Upper lobe of left lung (tissue), 6 donors: ENCODE measurements around the gene NDUFB11. TPM values are rescaled to one million over a fixed set of nuclear protein-coding genes. Genes with fewer than 3 reads are reported as not detected.

Experiments used
- ATAC-seq, 2 donors: fragments of 200-7000 bp; cut with Tn5 transposase; one replicate each; pipeline ENCODE4 v1.9.1; 2022; ENCODE audit warnings: mild to moderate bottlenecking in 2 of 2, moderate library complexity in 2 of 2; ENCODE audit not compliant: low FRiP score in 2 of 2
- DNase-seq, 2 donors: peaks; one replicate each; pipeline ENCODE4 v3.0.0-alpha.2; 2019 to 2020
- H3K27ac ChIP-seq, 4 donors: fragments of 200-600 bp; sonication (generic); one replicate each; pipeline ENCODE4 v1.5.1; 2016 to 2019
- H3K27me3 ChIP-seq, 4 donors: fragments of 200-600 bp; sonication (generic); one replicate each; pipeline ENCODE4 v1.5.1; 2017 to 2019
- H3K36me3 ChIP-seq, 4 donors: fragments of 200-600 bp; sonication (generic); one replicate each; pipeline ENCODE4 v1.5.1; 2016 to 2019
- H3K4me1 ChIP-seq, 4 donors: fragments of 200-600 bp; sonication (generic); one replicate each; pipeline ENCODE4 v1.5.1; 2018 to 2019
- H3K4me3 ChIP-seq, 4 donors: fragments of 200-600 bp; sonication (generic); one replicate each; pipeline ENCODE4 v1.5.1; 2017 to 2019; ENCODE audit warnings: mild to moderate bottlenecking in 2 of 4, moderate library complexity in 1 of 4
- H3K9me3 ChIP-seq, 4 donors: fragments of 200-600 bp; sonication (generic); one replicate each; pipeline ENCODE4 v1.5.1; 2018 to 2019
- EP300 ChIP-seq, 4 donors: sonication (generic); formaldehyde crosslinking; IDR thresholded peaks; one replicate each; pipeline ENCODE4 v1.5.1; 2017; ENCODE audit warnings: antibody characterized with exemption in 4 of 4, control low read depth in 2 of 4
- POLR2A ChIP-seq, 4 donors: fragments of 450-650 bp; IDR thresholded peaks; one replicate each; pipeline ENCODE4 v1.5.1; 2016 to 2017; ENCODE audit warnings: antibody characterized with exemption in 4 of 4, mild to moderate bottlenecking in 2 of 4
- POLR2AphosphoS5 ChIP-seq, 2 donors: sonication (generic); formaldehyde crosslinking; IDR thresholded peaks; one replicate each; pipeline ENCODE4 v1.5.1; 2017; ENCODE audit warnings: antibody characterized with exemption in 2 of 2
- WGBS, 2 donors: methylation state at CpG; one replicate each; pipeline ENCODE4 v1.1.5; 2017 to 2018; 5-methylcytosine and 5-hydroxymethylcytosine counted together
- total RNA-seq, 6 donors: library from RNA; depleted of rRNA in 4 of 6; stranded (reverse); fragments of >200 nt in 4 of 6; gene quantifications; one replicate each; pipeline versions ENCODE4 v1.1.0 to v1.2.1, GENCODE V29; 2016 to 2021
- TF ChIP-seq, protein P1 (sequence below), 6 experiments: fragments of 450-650 bp in 4 of 6; fragments of 200-600 bp in 2 of 6; sonication (generic) in 2 of 6; IDR thresholded peaks; one replicate each; pipeline ENCODE4 v1.5.1; 2016 to 2019; ENCODE audit warnings: antibody characterized with exemption in 6 of 6
- donor health status: DM: no; HTN: no; CAD: no; lungs with moderate emphysema.
- donor health status: DM: no; HTN: yes; CAD: no; lungs with severe emphysema.

Gene NDUFB11
- total RNA-seq, 6 donors from 2014 or later: 41.9 to 77.5 (median 66.7) TPM

DNA sequence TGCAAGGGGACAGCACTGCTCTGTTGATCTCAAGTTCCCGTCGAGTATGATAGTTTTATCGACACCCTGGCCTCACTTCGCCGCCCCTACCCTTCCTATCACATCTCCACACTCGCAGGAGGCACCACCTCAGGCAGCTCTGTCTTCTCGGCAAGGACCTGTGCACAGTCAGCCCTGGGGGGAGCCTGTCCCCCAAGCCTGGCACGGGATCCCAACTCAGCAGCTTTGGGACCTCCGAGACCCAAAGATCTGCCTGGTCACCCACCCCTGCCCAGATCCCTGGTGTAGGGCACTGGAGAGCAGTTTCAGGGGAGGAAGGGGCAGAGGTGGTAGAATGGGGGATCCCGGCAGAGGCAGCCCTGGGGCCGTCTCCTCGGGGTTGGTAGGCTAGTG lies 31.1 kb upstream of the NDUFB11 start:
- Histone ChIP-seq H3K36me3 (peaks cover 0 to 96% (median 49%) of the 10 kb centered on the region in 4 donors), H3K4me1 (no peaks in the 10 kb centered on the region), H3K27me3 (no peaks in the 10 kb centered on the region), H3K27ac (no peak overlapping the region), H3K4me3 (no peak overlapping the region), H3K9me3 (no peaks in the 10 kb centered on the region)
- peak in 1 of 2 donors; percentile 10 for DNase-seq
- TF ChIP-seq EP300 (IDR thresholded peaks at IDR 0.05) (no peak), POLR2A (IDR thresholded peaks at IDR 0.05) (no peak)
- no peak for ATAC-seq
- 87 to 88% methylated on average over 10 to 12 of the region's 12 CpGs for WGBS, 2 donors

GRCh38 chrX:47174846-47175587 lies 30.5 kb upstream of the NDUFB11 start:
- WGBS, 2 donors: 89 to 94% methylated on average over 12 to 19 of the region's 23 CpGs
- Histone ChIP-seq H3K36me3 (peaks cover 0 to 95% (median 49%) of the 10 kb centered on the region in 4 donors), H3K27me3 (no peaks in the 10 kb centered on the region), H3K9me3 (no peaks in the 10 kb centered on the region), H3K27ac (no peak overlapping the region), H3K4me3 (no peak overlapping the region), H3K4me1 (no peaks in the 10 kb centered on the region)
- DNase-seq (peak in 1 of 2 donors; percentile 13), ATAC-seq (no peak)
- TF ChIP-seq, protein P1, sequence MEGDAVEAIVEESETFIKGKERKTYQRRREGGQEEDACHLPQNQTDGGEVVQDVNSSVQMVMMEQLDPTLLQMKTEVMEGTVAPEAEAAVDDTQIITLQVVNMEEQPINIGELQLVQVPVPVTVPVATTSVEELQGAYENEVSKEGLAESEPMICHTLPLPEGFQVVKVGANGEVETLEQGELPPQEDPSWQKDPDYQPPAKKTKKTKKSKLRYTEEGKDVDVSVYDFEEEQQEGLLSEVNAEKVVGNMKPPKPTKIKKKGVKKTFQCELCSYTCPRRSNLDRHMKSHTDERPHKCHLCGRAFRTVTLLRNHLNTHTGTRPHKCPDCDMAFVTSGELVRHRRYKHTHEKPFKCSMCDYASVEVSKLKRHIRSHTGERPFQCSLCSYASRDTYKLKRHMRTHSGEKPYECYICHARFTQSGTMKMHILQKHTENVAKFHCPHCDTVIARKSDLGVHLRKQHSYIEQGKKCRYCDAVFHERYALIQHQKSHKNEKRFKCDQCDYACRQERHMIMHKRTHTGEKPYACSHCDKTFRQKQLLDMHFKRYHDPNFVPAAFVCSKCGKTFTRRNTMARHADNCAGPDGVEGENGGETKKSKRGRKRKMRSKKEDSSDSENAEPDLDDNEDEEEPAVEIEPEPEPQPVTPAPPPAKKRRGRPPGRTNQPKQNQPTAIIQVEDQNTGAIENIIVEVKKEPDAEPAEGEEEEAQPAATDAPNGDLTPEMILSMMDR (IDR thresholded peaks at IDR 0.05): no peak
- no peak for TF ChIP-seq POLR2AphosphoS5 (IDR thresholded peaks at IDR 0.05)
- no peak for TF ChIP-seq EP300 (IDR thresholded peaks at IDR 0.05)
- TF ChIP-seq POLR2A (IDR thresholded peaks at IDR 0.05): no peak

DNA sequence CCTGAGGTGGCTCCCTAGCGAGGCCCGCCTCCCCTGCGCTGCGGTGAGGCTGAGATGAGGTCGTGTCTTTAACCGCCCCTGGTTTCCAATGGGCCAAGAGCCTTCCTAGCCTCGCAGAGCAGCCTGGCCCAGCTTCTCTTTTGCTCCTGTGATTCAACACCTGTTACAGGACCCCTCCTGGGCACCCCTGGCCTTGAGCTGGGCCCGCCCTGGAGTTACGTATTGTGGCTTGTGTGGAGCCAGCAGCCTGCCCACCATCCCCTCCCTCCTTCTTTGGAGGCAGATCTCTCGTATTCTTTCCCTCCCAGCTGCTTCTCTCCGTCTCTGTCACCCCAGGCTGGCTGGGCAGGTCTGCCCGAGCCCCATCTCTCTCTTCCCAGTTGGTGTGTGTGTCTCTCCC lies 29.9 kb upstream of the NDUFB11 start:
- no peak for TF ChIP-seq POLR2A (IDR thresholded peaks at IDR 0.05)
- TF ChIP-seq POLR2AphosphoS5 (IDR thresholded peaks at IDR 0.05): no peak
- TF ChIP-seq EP300 (IDR thresholded peaks at IDR 0.05): no peak
- TF ChIP-seq, protein P1 (IDR thresholded peaks at IDR 0.05): no peak
- H3K36me3 ChIP-seq: peaks cover 0 to 95% (median 49%) of the 10 kb centered on the region in 4 donors
- H3K27me3 ChIP-seq: no peaks in the 10 kb centered on the region
- WGBS, 2 donors: 77 to 94% methylated on average over 8 to 12 of the region's 12 CpGs
- ATAC-seq (no peak), DNase-seq (peak in 1 of 2 donors; percentile 12)
- H3K4me1 ChIP-seq: no peaks in the 10 kb centered on the region
- H3K9me3 ChIP-seq: no peaks in the 10 kb centered on the region
- no peak overlapping the region for H3K4me3 ChIP-seq
- no peak overlapping the region for H3K27ac ChIP-seq

DNA sequence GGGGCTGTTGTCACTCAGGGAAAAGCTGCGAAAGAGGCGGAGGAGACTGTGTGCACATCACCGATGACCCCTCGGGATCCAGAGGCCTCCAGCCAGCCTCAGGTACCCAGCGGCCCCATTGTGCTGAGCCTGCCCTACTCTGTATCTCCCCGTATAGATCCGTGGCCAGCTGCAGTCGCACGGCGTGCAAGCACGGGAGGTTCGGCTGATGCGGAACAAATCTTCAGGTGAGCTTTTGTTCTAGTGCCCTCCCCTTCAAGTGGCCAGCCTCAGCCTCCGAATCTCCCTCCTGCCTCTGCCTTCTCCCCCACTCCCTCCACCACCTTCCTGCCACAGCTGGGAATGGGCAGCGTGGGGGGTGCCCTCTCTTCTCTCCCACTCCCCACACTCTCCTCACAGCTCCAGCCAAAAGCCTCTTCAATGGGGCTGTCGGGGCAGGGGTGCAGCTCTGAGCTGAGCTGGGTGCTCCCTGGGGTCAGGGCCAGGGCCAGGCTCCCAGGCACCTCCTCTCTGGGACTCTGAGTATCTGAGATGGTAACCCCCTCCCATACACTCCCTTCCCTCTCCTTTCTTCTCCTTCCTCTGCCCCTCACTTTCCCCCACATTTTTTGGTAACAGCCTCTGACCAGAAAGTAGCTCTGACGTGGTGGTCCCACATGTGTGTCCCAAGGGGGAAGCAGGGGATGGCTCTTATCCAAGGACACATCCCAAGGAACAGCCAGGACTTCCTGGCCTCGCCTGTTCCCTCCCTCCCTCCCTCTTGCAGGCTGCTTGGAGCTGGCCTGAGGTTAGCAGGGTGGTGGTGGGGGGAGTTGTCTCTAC lies 28.7 kb upstream of the NDUFB11 start:
- no peaks in the 10 kb centered on the region for H3K9me3 ChIP-seq
- no peaks in the 10 kb centered on the region for H3K4me1 ChIP-seq
- H3K4me3 ChIP-seq: no peak overlapping the region
- H3K36me3 ChIP-seq: peaks cover 0 to 86% (median 46%) of the 10 kb centered on the region in 4 donors
- 86 to 88% methylated on average over 10 to 17 of the region's 18 CpGs for WGBS, 2 donors
- peak in 1 of 2 donors; percentile 15 for DNase-seq
- TF ChIP-seq POLR2A (IDR thresholded peaks at IDR 0.05): no peak
- no peak for TF ChIP-seq POLR2AphosphoS5 (IDR thresholded peaks at IDR 0.05)
- TF ChIP-seq EP300 (IDR thresholded peaks at IDR 0.05): no peak
- ATAC-seq: no peak
- no peak overlapping the region for H3K27ac ChIP-seq
- H3K27me3 ChIP-seq: no peaks in the 10 kb centered on the region

GRCh38 chrX:47172549-47172948 lies 28.0 kb upstream of the NDUFB11 start:
- Histone ChIP-seq H3K4me3 (no peak overlapping the region), H3K4me1 (no peaks in the 10 kb centered on the region), H3K27ac (no peak overlapping the region), H3K36me3 (peaks cover 0 to 79% (median 42%) of the 10 kb centered on the region in 4 donors), H3K9me3 (no peaks in the 10 kb centered on the region), H3K27me3 (no peaks in the 10 kb centered on the region)
- DNase-seq: no peak
- 85 to 91% methylated on average over 7 of the region's 7 CpGs for WGBS, 2 donors
- TF ChIP-seq POLR2AphosphoS5 (IDR thresholded peaks at IDR 0.05) (no peak), EP300 (IDR thresholded peaks at IDR 0.05) (no peak), POLR2A (IDR thresholded peaks at IDR 0.05) (no peak)
- TF ChIP-seq, protein P1 (IDR thresholded peaks at IDR 0.05): no peak
- ATAC-seq: no peak
